ENCODE measurements around the gene HSD17B14.
A peak's percentile ranks its signal among the peaks of the same experiment; 100 is the strongest.
"Not testable (repeated sequence)": the region's sequence is repeated elsewhere in the genome, so short reads cannot be mapped to it uniquely, and the experiment has no call there.

HSD17B14 gene

GRCh38 chr19:48793271-48793670 is 43.0 kb downstream of the HSD17B14 start:
- Mint-ChIP-seq H3K27me3 (no peaks in the 10 kb centered on the region), H3K4me1 (ENCODE audit: low read depth) (peaks cover 14% of the 10 kb centered on the region), H3K27ac (no peak overlapping the region), H3K4me3 (no peak overlapping the region), H3K9me3 (no peaks in the 10 kb centered on the region), H3K36me3 (ENCODE audit: low read depth) (peaks cover 9% of the 10 kb centered on the region)
- intact Hi-C loops (cut with micrococcal nuclease): no loop called here

- H3K4me3 Mint-ChIP-seq; H3K9me3 Mint-ChIP-seq; H3K36me3 Mint-ChIP-seq (ENCODE audit: low read depth); H3K27ac Mint-ChIP-seq; H3K27me3 Mint-ChIP-seq: not testable (repeated sequence)
- intact Hi-C loops (cut with micrococcal nuclease): loop anchor here (10.0 kb wide), 1 partner anchor 143 kb away; the partner anchor contains the start of gene CA11
- peaks cover 15% of the 10 kb centered on the region for H3K4me1 Mint-ChIP-seq (ENCODE audit: low read depth)
Observed at GRCh38 chr19:48787331-48787730, 49.0 kb downstream of the HSD17B14 start.

GRCh38 chr19:48786422-48786821 is 49.9 kb downstream of the HSD17B14 start:
- H3K9me3 Mint-ChIP-seq; H3K27me3 Mint-ChIP-seq; H3K4me3 Mint-ChIP-seq; H3K27ac Mint-ChIP-seq; H3K36me3 Mint-ChIP-seq (ENCODE audit: low read depth): not testable (repeated sequence)
- peaks cover 25% of the 10 kb centered on the region for H3K4me1 Mint-ChIP-seq (ENCODE audit: low read depth)
- intact Hi-C loops (cut with micrococcal nuclease): loop anchor here (10.0 kb wide), 1 partner anchor 142 kb away; the partner anchor contains the start of gene CA11

GRCh38 chr19:48784527-48784926 is 51.8 kb downstream of the HSD17B14 start:
- H3K4me1 Mint-ChIP-seq (ENCODE audit: low read depth): peaks cover 39% of the 10 kb centered on the region
- H3K9me3 Mint-ChIP-seq: peaks cover 8% of the 10 kb centered on the region
- intact Hi-C loops (cut with micrococcal nuclease): loop anchor here (10.0 kb wide), 1 partner anchor 140 kb away; the partner anchor contains the start of gene CA11
- H3K4me3 Mint-ChIP-seq: no peak overlapping the region
- peak overlapping the region; percentile 69 for H3K27ac Mint-ChIP-seq
- peaks cover 2% of the 10 kb centered on the region for H3K27me3 Mint-ChIP-seq
- H3K36me3 Mint-ChIP-seq (ENCODE audit: low read depth): no peaks in the 10 kb centered on the region

GRCh38 chr19:48780631-48781391 is 55.5 kb downstream of the HSD17B14 start:
- Mint-ChIP-seq H3K4me3 (peak overlapping the region; percentile 20), H3K27me3 (peaks cover 10% of the 10 kb centered on the region), H3K27ac (peak overlapping the region; percentile 89), H3K9me3 (peaks cover 8% of the 10 kb centered on the region), H3K36me3 (ENCODE audit: low read depth) (no peaks in the 10 kb centered on the region), H3K4me1 (ENCODE audit: low read depth) (peaks cover 34% of the 10 kb centered on the region)
- intact Hi-C loops (cut with micrococcal nuclease): loop anchor here (10.0 kb wide), 1 partner anchor 136 kb away; the partner anchor contains the start of gene CA11

- peak overlapping the region; percentile 89 for H3K27ac Mint-ChIP-seq
- H3K27me3 Mint-ChIP-seq: peaks cover 9% of the 10 kb centered on the region
- intact Hi-C loops (cut with micrococcal nuclease): loop anchor here (10.0 kb wide), 1 partner anchor 135 kb away; the partner anchor contains the start of gene CA11
- peaks cover 26% of the 10 kb centered on the region for H3K4me1 Mint-ChIP-seq (ENCODE audit: low read depth)
- H3K4me3 Mint-ChIP-seq: no peak overlapping the region
- H3K9me3 Mint-ChIP-seq: no peaks in the 10 kb centered on the region
- H3K36me3 Mint-ChIP-seq (ENCODE audit: low read depth): no peaks in the 10 kb centered on the region
Observed at GRCh38 chr19:48779636-48780035, 56.7 kb downstream of the HSD17B14 start.

GRCh38 chr19:48777720-48778119 is 58.6 kb downstream of the HSD17B14 start:
- Mint-ChIP-seq H3K9me3 (no peaks in the 10 kb centered on the region), H3K4me3 (no peak overlapping the region), H3K27me3 (peaks cover 18% of the 10 kb centered on the region), H3K36me3 (ENCODE audit: low read depth) (no peaks in the 10 kb centered on the region), H3K4me1 (ENCODE audit: low read depth) (peaks cover 26% of the 10 kb centered on the region), H3K27ac (no peak overlapping the region)
- intact Hi-C loops (cut with micrococcal nuclease): no loop called here

GRCh38 chr19:48777139-48777538 is 59.2 kb downstream of the HSD17B14 start:
- Mint-ChIP-seq H3K9me3 (no peaks in the 10 kb centered on the region), H3K4me3 (no peak overlapping the region), H3K27ac (no peak overlapping the region), H3K4me1 (ENCODE audit: low read depth) (peaks cover 21% of the 10 kb centered on the region), H3K36me3 (ENCODE audit: low read depth) (no peaks in the 10 kb centered on the region), H3K27me3 (peaks cover 22% of the 10 kb centered on the region)
- intact Hi-C loops (cut with micrococcal nuclease): no loop called here

GRCh38 chr19:48772503-48772953 is 63.8 kb downstream of the HSD17B14 start:
- no peak overlapping the region for H3K27ac Mint-ChIP-seq

GRCh38 chr19:48770734-48771472 is 65.4 kb downstream of the HSD17B14 start:
- peaks cover 51% of the 10 kb centered on the region for H3K27me3 Mint-ChIP-seq
- peaks cover 8% of the 10 kb centered on the region for H3K4me1 Mint-ChIP-seq (ENCODE audit: low read depth)
- no peaks in the 10 kb centered on the region for H3K36me3 Mint-ChIP-seq (ENCODE audit: low read depth)
- intact Hi-C loops (cut with micrococcal nuclease): no loop called here
- H3K27ac Mint-ChIP-seq: no peak overlapping the region
- no peak overlapping the region for H3K4me3 Mint-ChIP-seq
- no peaks in the 10 kb centered on the region for H3K9me3 Mint-ChIP-seq

More at GRCh38 chr19:48772503-48772953, 63.8 kb downstream of the HSD17B14 start:
- Mint-ChIP-seq H3K36me3 (ENCODE audit: low read depth) (no peaks in the 10 kb centered on the region), H3K4me1 (ENCODE audit: low read depth) (peaks cover 8% of the 10 kb centered on the region), H3K9me3 (no peaks in the 10 kb centered on the region), H3K27me3 (peaks cover 40% of the 10 kb centered on the region), H3K4me3 (no peak overlapping the region)
- intact Hi-C loops (cut with micrococcal nuclease): no loop called here

- H3K27me3 Mint-ChIP-seq: peaks cover 58% of the 10 kb centered on the region
- H3K27ac Mint-ChIP-seq: no peak overlapping the region
- intact Hi-C loops (cut with micrococcal nuclease): no loop called here
- no peak overlapping the region for H3K4me3 Mint-ChIP-seq
- no peaks in the 10 kb centered on the region for H3K9me3 Mint-ChIP-seq
- H3K36me3 Mint-ChIP-seq (ENCODE audit: low read depth): no peaks in the 10 kb centered on the region
- peaks cover 8% of the 10 kb centered on the region for H3K4me1 Mint-ChIP-seq (ENCODE audit: low read depth)
Observed at GRCh38 chr19:48770266-48770665, 66.0 kb downstream of the HSD17B14 start.

GRCh38 chr19:48768994-48769713 is 67.1 kb downstream of the HSD17B14 start:
- Mint-ChIP-seq H3K4me3 (no peak overlapping the region), H3K4me1 (ENCODE audit: low read depth) (peaks cover 8% of the 10 kb centered on the region), H3K27ac (no peak overlapping the region), H3K27me3 (peaks cover 64% of the 10 kb centered on the region), H3K9me3 (no peaks in the 10 kb centered on the region), H3K36me3 (ENCODE audit: low read depth) (no peaks in the 10 kb centered on the region)
- intact Hi-C loops (cut with micrococcal nuclease): no loop called here

GRCh38 chr19:48768171-48768753 is 68.0 kb downstream of the HSD17B14 start:
- H3K27ac Mint-ChIP-seq; H3K36me3 Mint-ChIP-seq (ENCODE audit: low read depth); intact Hi-C loops (cut with micrococcal nuclease); H3K9me3 Mint-ChIP-seq; H3K4me3 Mint-ChIP-seq; H3K4me1 Mint-ChIP-seq (ENCODE audit: low read depth): not testable (repeated sequence)
- H3K27me3 Mint-ChIP-seq: peaks cover 67% of the 10 kb centered on the region

Data from dendritic cell treated with granulocyte-macrophage colony-stimulating factor and Interleukin-4, amounts not matched to agents 40 ng/mL and 50 ng/mL, for 4 days (primary cell).